ENCODE data around the gene ILF3. TPM values are rescaled to one million over a fixed set of nuclear protein-coding genes. Genes with fewer than 3 reads are reported as not detected.
"Not testable (repeated sequence)": the region's sequence is repeated elsewhere in the genome, so short reads cannot be mapped to it uniquely, and the experiment has no call there.

The ILF3 gene
- total RNA-seq, 2 donors from 2014 or later = 143 to 271 TPM

GRCh38 chr19:10670182-10670581, 16.0 kb downstream of the ILF3 start:
- no peak for TF ChIP-seq CTCF (IDR thresholded peaks at IDR 0.05)
- Histone ChIP-seq H3K4me3 (no peak overlapping the region), H3K27me3 (no peaks in the 10 kb centered on the region), H3K36me3 (peaks cover 12% of the 10 kb centered on the region), H3K4me1 (no peaks in the 10 kb centered on the region), H3K9me3 (no peaks in the 10 kb centered on the region), H3K27ac (no peak overlapping the region), H3K9ac (ENCODE audit: low read depth in 2 of 2, low read length in 2 of 2) (no peak overlapping the region)
- intact Hi-C loops (cut with DNase I) = no loop called here
- DNase-seq = no peak

DNA sequence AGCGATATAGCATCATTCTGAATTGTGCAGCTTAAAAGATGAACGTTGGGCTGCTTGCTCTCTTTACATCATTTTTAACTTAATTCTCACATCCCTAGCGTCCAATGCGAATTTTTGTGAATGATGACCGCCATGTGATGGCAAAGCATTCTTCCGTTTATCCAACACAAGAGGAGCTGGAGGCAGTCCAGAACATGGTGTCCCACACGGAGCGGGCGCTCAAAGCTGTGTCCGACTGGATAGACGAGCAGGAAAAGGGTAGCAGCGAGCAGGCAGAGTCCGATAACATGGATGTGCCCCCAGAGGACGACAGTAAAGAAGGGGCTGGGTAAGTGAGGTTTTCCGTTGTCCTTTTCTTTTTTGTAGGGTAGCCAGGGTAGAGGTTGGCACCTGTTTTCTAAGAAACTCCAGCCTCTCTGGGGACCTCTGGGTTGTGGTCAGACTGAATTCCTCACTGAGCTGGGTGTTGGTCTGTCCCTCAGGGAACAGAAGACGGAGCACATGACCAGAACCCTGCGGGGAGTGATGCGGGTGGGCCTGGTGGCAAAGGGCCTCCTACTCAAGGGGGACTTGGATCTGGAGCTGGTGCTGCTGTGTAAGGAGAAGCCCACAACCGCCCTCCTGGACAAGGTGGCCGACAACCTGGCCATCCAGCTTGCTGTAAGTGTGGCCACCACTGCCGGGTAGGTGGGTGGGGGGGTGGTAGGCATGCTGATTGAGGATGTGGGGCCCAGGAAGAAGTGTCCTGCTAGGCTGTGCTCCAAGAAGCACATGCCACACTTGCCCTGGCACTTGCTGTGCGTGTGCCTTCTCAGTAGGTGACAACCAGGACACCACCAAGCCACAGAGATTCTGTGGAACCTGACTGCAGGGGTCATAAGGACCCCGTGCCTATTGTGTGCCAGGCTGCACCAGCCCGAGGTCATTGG, 17.0 kb downstream of the ILF3 start:
- DNase-seq = no peak
- no peak for TF ChIP-seq CTCF (IDR thresholded peaks at IDR 0.05)
- Histone ChIP-seq H3K9ac (ENCODE audit: low read depth in 2 of 2, low read length in 2 of 2) (no peak overlapping the region), H3K9me3 (no peaks in the 10 kb centered on the region), H3K36me3 (peaks cover 12% of the 10 kb centered on the region), H3K4me1 (no peaks in the 10 kb centered on the region), H3K27me3 (no peaks in the 10 kb centered on the region), H3K4me3 (no peak overlapping the region), H3K27ac (no peak overlapping the region)
- intact Hi-C loops (cut with DNase I) = no loop called here

DNA sequence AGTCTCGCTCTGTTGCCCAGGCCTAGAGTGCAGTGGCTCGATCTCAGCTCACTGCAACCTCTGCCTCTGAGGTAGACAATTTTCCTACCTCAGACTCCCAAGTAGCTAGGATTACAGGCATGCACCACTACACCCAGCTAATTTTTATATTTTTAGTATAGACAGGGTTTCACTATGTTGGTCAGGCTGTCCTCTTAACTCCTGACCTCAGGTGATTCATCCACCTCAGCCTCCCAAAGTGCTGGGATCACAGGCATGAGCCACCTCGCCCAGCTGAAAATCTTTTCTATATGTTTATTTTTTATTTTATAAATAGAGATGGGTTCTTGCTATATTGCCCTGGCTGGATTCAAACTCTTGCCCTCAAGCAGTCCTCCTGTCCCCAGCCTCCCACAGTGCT, 17.8 kb downstream of the ILF3 start:
- H3K9me3 ChIP-seq; DNase-seq; H3K4me3 ChIP-seq; intact Hi-C loops (cut with DNase I); H3K4me1 ChIP-seq; H3K27me3 ChIP-seq; H3K9ac ChIP-seq (ENCODE audit: low read depth in 2 of 2, low read length in 2 of 2); H3K27ac ChIP-seq: not testable (repeated sequence)
- peaks cover 12% of the 10 kb centered on the region for H3K36me3 ChIP-seq

- intact Hi-C loops (cut with DNase I); DNase-seq; H3K4me1 ChIP-seq; H3K9ac ChIP-seq (ENCODE audit: low read depth in 2 of 2, low read length in 2 of 2); H3K27me3 ChIP-seq; H3K27ac ChIP-seq; H3K4me3 ChIP-seq; H3K9me3 ChIP-seq: not testable (repeated sequence)
- H3K36me3 ChIP-seq = peaks cover 41% of the 10 kb centered on the region
These were observed 21.1 kb downstream of the ILF3 start for GRCh38 chr19:10675214-10675613.

DNA sequence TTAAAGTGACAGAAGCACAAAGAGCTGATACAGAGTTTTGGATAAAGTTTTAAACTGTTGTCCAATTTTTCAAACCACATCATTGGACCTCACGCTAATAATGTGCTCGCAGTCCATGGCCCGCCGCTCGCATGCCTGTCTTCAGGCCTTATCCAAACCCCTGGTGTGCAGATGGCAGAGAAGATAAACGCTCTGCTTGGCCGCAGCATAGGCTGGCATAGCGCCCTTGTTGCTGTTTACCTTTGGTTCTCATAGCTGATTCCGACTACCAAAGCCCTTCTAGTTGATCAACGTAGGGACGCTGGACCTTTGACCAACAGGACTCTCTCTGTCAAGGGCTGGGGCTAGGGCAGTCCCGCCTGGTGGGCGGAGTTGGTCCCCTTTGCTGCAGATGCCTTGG, 23.6 kb downstream of the ILF3 start:
- peaks cover 56% of the 10 kb centered on the region for H3K36me3 ChIP-seq
- H3K9ac ChIP-seq (ENCODE audit: low read depth in 2 of 2, low read length in 2 of 2) = no peak overlapping the region
- no peak for TF ChIP-seq CTCF (IDR thresholded peaks at IDR 0.05)
- H3K27me3 ChIP-seq = no peaks in the 10 kb centered on the region
- H3K9me3 ChIP-seq = no peaks in the 10 kb centered on the region
- H3K27ac ChIP-seq = no peak overlapping the region
- no peaks in the 10 kb centered on the region for H3K4me1 ChIP-seq
- DNase-seq = no peak
- H3K4me3 ChIP-seq = no peak overlapping the region
- intact Hi-C loops (cut with DNase I) = no loop called here

- Histone ChIP-seq H3K4me1 (no peaks in the 10 kb centered on the region), H3K4me3 (no peak overlapping the region), H3K9me3 (no peaks in the 10 kb centered on the region), H3K27me3 (no peaks in the 10 kb centered on the region), H3K9ac (ENCODE audit: low read depth in 2 of 2, low read length in 2 of 2) (peak overlapping the region in 1 of 2 donors; percentile 12), H3K27ac (no peak overlapping the region), H3K36me3 (peaks cover 61% of the 10 kb centered on the region)
- intact Hi-C loops (cut with DNase I) = no loop called here
- DNase-seq = no peak
- TF ChIP-seq CTCF (IDR thresholded peaks at IDR 0.05) = no peak
These were observed 24.7 kb downstream of the ILF3 start for GRCh38 chr19:10678813-10679212.
